ENCODE measurements around the gene RCCD1. TPM values are rescaled to one million over a fixed set of nuclear protein-coding genes. Genes with fewer than 3 reads are reported as not detected.

RCCD1 gene
- total and polyA plus RNA-seq, 2 of the 8 experiments (the other 6 are each of a cell fraction or from before 2014, with no cell fraction given): 9.9 to 18.8 TPM

GRCh38 chr15:90915216-90915807 is 39.4 kb upstream of the RCCD1 start:
- no peak overlapping the region for H3K56ac ChIP-seq (replicated peaks; ENCODE audit: insufficient read length, low read depth, low read length)
- H3K4me3 ChIP-seq (ENCODE audit: extremely low read depth in 1 of 4, insufficient read depth in 2 of 4, low read depth in 3 of 4, low read length in 4 of 4): no peak overlapping the region
- no peak overlapping the region for H4K5ac ChIP-seq (ENCODE audit: insufficient read length, low read depth, low read length)
- FAIRE-seq: no peak
- no peaks in the 10 kb centered on the region for H3K79me1 ChIP-seq (ENCODE audit: low read depth, low read length)
- H2AK5ac ChIP-seq (ENCODE audit: low read depth, low read length): no peak overlapping the region
- no peak overlapping the region for H2BK15ac ChIP-seq (ENCODE audit: low read length)
- H3K27ac ChIP-seq (ENCODE audit: low read depth, low read length): no peak overlapping the region
- no peak overlapping the region for H4K8ac ChIP-seq (ENCODE audit: extremely low read depth, insufficient read depth, low read length)
- ChIA-PET CTCF (ENCODE audit: partially characterized antibody) (interaction anchor here (0.9 to 6.8 kb wide), 4 partner anchors 13 to 118 kb away, joined by 3 to 87 read pairs (median 4); partner anchors contain the start of genes HDDC3, MAN2A2 and UNC45A), POLR2A (ENCODE audit: partially characterized antibody) (interaction anchor here (0.6 to 0.8 kb wide), 2 partner anchors 14 to 66 kb away, joined by 3 read pairs; no protein-coding TSS in a partner anchor)
- H2BK20ac ChIP-seq (ENCODE audit: low read length): no peak overlapping the region
- no peak overlapping the region for H2BK5ac ChIP-seq (ENCODE audit: low read depth, low read length)
- H3K23me2 ChIP-seq (ENCODE audit: low read depth, low read length): no peaks in the 10 kb centered on the region
- 83% methylated on average over 7 of the region's 7 CpGs; no CpG with 5 or more reads in 1 of the 2 experiments for WGBS, 2 experiments (ENCODE audit: extremely low coverage in 1 of 2, insufficient coverage in 1 of 2, insufficient read length in 1 of 2, insufficient replicate concordance in 2 of 2, low coverage in 1 of 2, low lambda C conversion rate in 2 of 2, missing lambda C conversion rate in 1 of 2)
- H4K20me1 ChIP-seq (replicated peaks in 1 of 2; ENCODE audit: control insufficient read depth in 1 of 2, insufficient read depth in 2 of 2, low read length in 2 of 2): peaks cover 2% of the 10 kb centered on the region in 2 experiments
- no peak for DNase-seq (ENCODE audit: low read depth in 1 of 2, low spot score in 2 of 2)
- no peak overlapping the region for H3K23ac ChIP-seq (ENCODE audit: insufficient read length)
- H2AFZ ChIP-seq (ENCODE audit: low read length): no peak overlapping the region
- no peaks in the 10 kb centered on the region for H3K79me2 ChIP-seq (ENCODE audit: control insufficient read depth in 1 of 2, insufficient read depth in 2 of 2, low read length in 2 of 2)
- H3K9me3 ChIP-seq (ENCODE audit: insufficient read depth in 2 of 2, low read depth in 1 of 2, low read length in 1 of 2): no peaks in the 10 kb centered on the region
- no peak overlapping the region for H2BK12ac ChIP-seq (ENCODE audit: low read depth, low read length)
- H3K14ac ChIP-seq (ENCODE audit: insufficient read length): no peak overlapping the region
- no peaks in the 10 kb centered on the region for H3K27me3 ChIP-seq (replicated peaks in 1 of 4; ENCODE audit: control insufficient read depth in 3 of 4, extremely low read depth in 1 of 4, insufficient read depth in 3 of 4, low read length in 3 of 4)
- H2BK120ac ChIP-seq (replicated peaks; ENCODE audit: low read depth, low read length): no peak overlapping the region
- H3K4ac ChIP-seq (replicated peaks; ENCODE audit: insufficient read length, low read depth, low read length): no peak overlapping the region
- no peak overlapping the region for H3K18ac ChIP-seq (ENCODE audit: extremely low read depth, low read length)
- no peak overlapping the region for H3K4me2 ChIP-seq (ENCODE audit: insufficient read depth in 1 of 2, low read depth in 2 of 2, low read length in 2 of 2)
- no peaks in the 10 kb centered on the region; a peak in 3 of 8 replicates for H3K36me3 ChIP-seq (ENCODE audit: control insufficient read depth in 2 of 4, insufficient read depth in 4 of 4, low read length in 3 of 4)
- H3K9ac ChIP-seq (replicated peaks in 1 of 4; ENCODE audit: extremely low read depth in 1 of 4, low read depth in 3 of 4, low read length in 3 of 4): no peak overlapping the region
- no peak overlapping the region for H4K91ac ChIP-seq (replicated peaks; ENCODE audit: insufficient read length, low read length)
- peaks cover 0 to 2% (median 0%) of the 10 kb centered on the region in 4 experiments; a peak in 2 of 7 replicates for H3K4me1 ChIP-seq (replicated peaks in 1 of 4; ENCODE audit: control insufficient read depth in 3 of 4, insufficient read depth in 4 of 4, low read length in 3 of 4)
- TF ChIP-seq JUND (IDR thresholded peaks at IDR 0.05; ENCODE audit: low read length) (no peak), GTF2F1 (IDR thresholded peaks at IDR 0.05; ENCODE audit: borderline replicate concordance, low read depth, low read length) (no peak), ATF2 (IDR thresholded peaks at IDR 0.05; ENCODE audit: low read length) (no peak), KDM4A (IDR thresholded peaks at IDR 0.05; ENCODE audit: low read depth, low read length, severe bottlenecking) (no peak), GABPA (IDR thresholded peaks at IDR 0.05; ENCODE audit: borderline replicate concordance, insufficient read depth, low read length) (no peak), EGR1 (IDR thresholded peaks at IDR 0.05; ENCODE audit: borderline replicate concordance, low read depth, low read length) (no peak), TBP (IDR thresholded peaks at IDR 0.05; ENCODE audit: low read depth, low read length) (no peak), CBX5 (IDR thresholded peaks at IDR 0.05; ENCODE audit: low read depth, low read length) (no peak), ASH2L (IDR thresholded peaks at IDR 0.05; ENCODE audit: low read length) (no peak), CEBPB (IDR thresholded peaks at IDR 0.05; ENCODE audit: low read depth, low read length) (no peak), HDAC2 (IDR thresholded peaks at IDR 0.05; ENCODE audit: borderline replicate concordance in 1 of 2, low read depth in 2 of 2, low read length in 2 of 2) (no peak), MAFK (IDR thresholded peaks at IDR 0.05; ENCODE audit: low read depth, low read length) (no peak)

Measured in H1 (cell line).